ENCODE results near the gene TPD52L2.

GRCh38 chr20:63843222-63843621, 21.8 kb upstream of the TPD52L2 start:
- TF ChIP-seq CTCF (conservative IDR thresholded peaks at IDR 0.05; ENCODE audit: low read length) = no peak
- no peak for TF ChIP-seq EZH2phosphoT487 (IDR thresholded peaks at IDR 0.05; ENCODE audit: borderline replicate concordance)

Measured in Loucy (cell line).